Astrocyte (in vitro differentiated cells and primary cell): ENCODE results near the gene APC2. TPM values are rescaled to one million over a fixed set of nuclear protein-coding genes. Genes with fewer than 3 reads are reported as not detected.

Experiments used
- DNase-seq: peaks from one replicate; pipeline ENCODE4 v3.0.0-alpha.2; 2010; ENCODE audit warnings: low read depth
- FAIRE-seq: peaks from 2 replicates; lab custom pipeline; 2011; peaks lifted over from hg19 to GRCh38; lab: Jason Lieb, UNC
- H2AFZ ChIP-seq: 2 replicates; pipeline ENCODE4 v1.6.0; 2012; ENCODE audit warnings: low read depth, low read length, inconsistent platforms
- H3K27ac ChIP-seq: 2 replicates; pipeline ENCODE4 v1.5.1; 2011; ENCODE audit warnings: low read depth, low read length, inconsistent platforms
- H3K27me3 ChIP-seq: 2 replicates; pipeline ENCODE4 v1.6.0; 2011; ENCODE audit warnings: low read length, inconsistent platforms; ENCODE audit not compliant: insufficient read depth
- H3K36me3 ChIP-seq: 2 replicates; pipeline ENCODE4 v1.5.1; 2011; ENCODE audit warnings: low read length, inconsistent platforms; ENCODE audit not compliant: insufficient read depth
- H3K4me1 ChIP-seq: 2 replicates; pipeline ENCODE4 v1.5.1; 2011; ENCODE audit warnings: low read length, inconsistent platforms; ENCODE audit not compliant: insufficient read depth
- H3K4me2 ChIP-seq: 2 replicates; pipeline ENCODE4 v1.6.0; 2012; ENCODE audit warnings: low read length, inconsistent platforms
- H3K4me3 ChIP-seq: 2 replicates; pipeline ENCODE4 v1.5.1; 2011; ENCODE audit warnings: low read depth, mild to moderate bottlenecking, low read length, inconsistent platforms; ENCODE audit not compliant: insufficient read depth
- H3K79me2 ChIP-seq: 2 replicates; pipeline ENCODE4 v1.6.0; 2012; ENCODE audit warnings: mild to moderate bottlenecking, low read length, inconsistent platforms; ENCODE audit not compliant: insufficient read depth
- H3K9ac ChIP-seq: 2 replicates; pipeline ENCODE4 v1.6.0; 2012; ENCODE audit warnings: mild to moderate bottlenecking, low read length, inconsistent platforms
- H3K9me3 ChIP-seq: 2 replicates; pipeline ENCODE4 v1.5.1; 2012; ENCODE audit warnings: low read depth, mild to moderate bottlenecking, low read length, inconsistent platforms; ENCODE audit not compliant: insufficient read depth
- H4K20me1 ChIP-seq: 2 replicates; pipeline ENCODE4 v1.6.0; 2012; ENCODE audit warnings: low read length, inconsistent platforms; ENCODE audit not compliant: insufficient read depth
- H3K27ac Mint-ChIP-seq: one replicate; pipeline ENCODE4 v1.8.0; 2021; ENCODE audit warnings: mild to moderate bottlenecking, mixed read lengths; ENCODE audit not compliant: unreplicated experiment
- H3K27me3 Mint-ChIP-seq: one replicate; pipeline ENCODE4 v1.8.0; 2021; ENCODE audit warnings: low read depth, mixed read lengths; ENCODE audit not compliant: unreplicated experiment
- H3K36me3 Mint-ChIP-seq: one replicate; pipeline ENCODE4 v1.8.0; 2021; ENCODE audit warnings: low read depth, mixed read lengths; ENCODE audit not compliant: unreplicated experiment
- H3K4me1 Mint-ChIP-seq: one replicate; pipeline ENCODE4 v1.8.0; 2021; ENCODE audit warnings: low read depth, mixed read lengths; ENCODE audit not compliant: unreplicated experiment
- H3K4me3 Mint-ChIP-seq: one replicate; pipeline ENCODE4 v1.8.0; 2021; ENCODE audit warnings: mild to moderate bottlenecking, moderate library complexity, mixed read lengths; ENCODE audit not compliant: unreplicated experiment
- H3K9me3 Mint-ChIP-seq: one replicate; pipeline ENCODE4 v1.8.0; 2021; ENCODE audit warnings: mild to moderate bottlenecking, mixed read lengths; ENCODE audit not compliant: unreplicated experiment
- EZH2 ChIP-seq: IDR thresholded peaks from 2 replicates; pipeline ENCODE4 v1.6.1; 2012; ENCODE audit warnings: mild to moderate bottlenecking, low read length, inconsistent platforms; ENCODE audit not compliant: insufficient read depth
- total RNA-seq: library from RNA; stranded (reverse); gene quantifications from 2 replicates; pipeline ENCODE4 v1.2.1, GENCODE V29; 2021
- TF ChIP-seq, protein P1 (sequence below): IDR thresholded peaks from 2 replicates; pipeline ENCODE4 v1.5.1; 2011; ENCODE audit warnings: low read depth, mild to moderate bottlenecking, inconsistent platforms, low read length, moderate library complexity; ENCODE audit not compliant: insufficient read depth

APC2 gene
- total RNA-seq, 1 donor from 2014 or later = 7.1 TPM

DNA sequence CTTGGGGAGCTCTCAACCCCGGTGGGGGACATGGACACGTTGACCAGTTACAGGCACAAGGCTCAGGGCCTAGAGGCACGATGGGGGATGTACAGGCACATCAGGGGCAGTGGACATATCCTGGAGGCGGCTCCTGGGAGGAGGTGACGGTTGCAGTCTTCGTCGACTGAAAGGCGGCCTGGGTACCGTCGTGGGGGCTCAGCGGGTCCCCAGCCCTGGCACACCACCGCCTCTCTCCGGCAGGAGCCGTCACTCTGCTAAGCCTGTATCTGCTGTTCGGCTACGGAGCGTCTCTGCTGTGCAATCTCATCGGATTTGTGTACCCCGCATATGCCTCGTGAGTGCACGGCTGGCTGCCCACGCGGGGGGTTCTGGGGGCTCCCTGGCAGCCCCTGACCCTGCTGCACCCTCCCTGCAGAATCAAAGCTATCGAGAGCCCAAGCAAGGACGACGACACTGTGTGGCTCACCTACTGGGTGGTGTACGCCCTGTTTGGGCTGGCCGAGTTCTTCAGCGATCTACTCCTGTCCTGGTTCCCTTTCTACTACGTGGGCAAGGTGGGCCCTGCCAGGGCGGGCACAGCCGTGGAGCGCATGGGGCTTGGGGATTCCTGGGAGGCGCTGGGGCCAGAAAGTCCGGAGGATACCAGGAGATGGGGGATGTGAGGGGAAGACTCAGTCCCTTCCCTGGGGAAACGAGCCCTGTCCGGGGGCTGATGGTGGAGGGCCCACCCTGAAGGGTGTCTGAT lies 45.3 kb downstream of the APC2 start:
- Histone ChIP-seq H3K9me3 (no peaks in the 10 kb centered on the region), H3K79me2 (no peaks in the 10 kb centered on the region), H3K9ac (no peak overlapping the region), H4K20me1 (no peaks in the 10 kb centered on the region), H3K4me2 (no peak overlapping the region), H3K27me3 (peaks cover 5% of the 10 kb centered on the region), H3K27ac (no peak overlapping the region), H3K36me3 (no peaks in the 10 kb centered on the region), H3K4me1 (peaks cover 8% of the 10 kb centered on the region), H3K4me3 (no peak overlapping the region), H2AFZ (no peak overlapping the region)
- Mint-ChIP-seq H3K36me3 (peaks cover 2% of the 10 kb centered on the region), H3K27ac (no peak overlapping the region), H3K4me3 (no peak overlapping the region), H3K27me3 (peaks cover 15% of the 10 kb centered on the region), H3K9me3 (no peaks in the 10 kb centered on the region), H3K4me1 (peaks cover 3% of the 10 kb centered on the region)
- DNase-seq (no peak), FAIRE-seq (no peak)
- no peak for TF ChIP-seq EZH2
- TF ChIP-seq, protein P1, sequence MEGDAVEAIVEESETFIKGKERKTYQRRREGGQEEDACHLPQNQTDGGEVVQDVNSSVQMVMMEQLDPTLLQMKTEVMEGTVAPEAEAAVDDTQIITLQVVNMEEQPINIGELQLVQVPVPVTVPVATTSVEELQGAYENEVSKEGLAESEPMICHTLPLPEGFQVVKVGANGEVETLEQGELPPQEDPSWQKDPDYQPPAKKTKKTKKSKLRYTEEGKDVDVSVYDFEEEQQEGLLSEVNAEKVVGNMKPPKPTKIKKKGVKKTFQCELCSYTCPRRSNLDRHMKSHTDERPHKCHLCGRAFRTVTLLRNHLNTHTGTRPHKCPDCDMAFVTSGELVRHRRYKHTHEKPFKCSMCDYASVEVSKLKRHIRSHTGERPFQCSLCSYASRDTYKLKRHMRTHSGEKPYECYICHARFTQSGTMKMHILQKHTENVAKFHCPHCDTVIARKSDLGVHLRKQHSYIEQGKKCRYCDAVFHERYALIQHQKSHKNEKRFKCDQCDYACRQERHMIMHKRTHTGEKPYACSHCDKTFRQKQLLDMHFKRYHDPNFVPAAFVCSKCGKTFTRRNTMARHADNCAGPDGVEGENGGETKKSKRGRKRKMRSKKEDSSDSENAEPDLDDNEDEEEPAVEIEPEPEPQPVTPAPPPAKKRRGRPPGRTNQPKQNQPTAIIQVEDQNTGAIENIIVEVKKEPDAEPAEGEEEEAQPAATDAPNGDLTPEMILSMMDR = no peak

DNA sequence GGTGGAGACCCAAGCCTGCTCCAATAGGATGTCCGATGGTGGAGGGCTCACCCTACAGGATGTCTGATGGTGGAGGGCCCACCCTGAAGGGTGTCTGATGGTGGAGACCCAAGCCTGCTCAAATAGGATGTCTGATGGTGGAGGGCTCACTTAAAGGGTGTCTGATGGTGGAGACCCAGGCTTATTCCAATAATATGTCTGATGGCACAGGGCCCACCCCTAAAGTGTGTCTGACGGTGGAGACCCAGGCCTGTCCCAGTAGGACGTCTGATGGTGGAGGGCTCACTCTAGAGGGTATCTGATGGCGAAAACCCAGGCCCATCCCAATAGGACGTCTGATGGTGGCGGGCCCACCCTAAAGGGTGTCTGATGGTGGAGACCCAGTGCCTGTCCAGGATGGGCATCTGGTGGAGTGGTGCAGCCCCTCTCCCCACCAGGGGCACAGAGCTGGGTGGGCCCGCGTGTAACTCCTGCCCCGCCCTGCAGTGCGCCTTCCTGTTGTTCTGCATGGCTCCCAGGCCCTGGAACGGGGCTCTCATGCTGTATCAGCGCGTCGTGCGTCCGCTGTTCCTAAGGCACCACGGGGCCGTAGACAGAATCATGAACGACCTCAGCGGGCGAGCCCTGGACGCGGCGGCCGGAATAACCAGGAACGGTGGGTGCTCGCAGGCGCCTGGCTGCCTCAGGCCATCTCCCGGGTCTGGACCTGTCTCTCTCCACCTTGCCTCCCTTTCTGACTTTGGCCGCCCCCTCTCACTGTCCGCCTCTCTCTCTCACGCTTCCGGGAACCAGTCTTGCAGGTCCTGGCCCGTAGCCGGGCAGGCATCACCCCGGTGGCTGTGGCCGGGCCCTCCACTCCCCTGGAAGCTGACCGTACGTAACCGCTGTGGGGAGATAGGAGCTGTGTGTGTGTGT lies 46.1 kb downstream of the APC2 start:
- TF ChIP-seq, protein P1 = no peak
- TF ChIP-seq EZH2 = no peak
- H3K79me2 ChIP-seq = no peaks in the 10 kb centered on the region
- peaks cover 5% of the 10 kb centered on the region for H3K27me3 ChIP-seq
- H3K36me3 ChIP-seq = no peaks in the 10 kb centered on the region
- peaks cover 3% of the 10 kb centered on the region for H3K4me1 Mint-ChIP-seq
- no peaks in the 10 kb centered on the region for H3K9me3 ChIP-seq
- no peak overlapping the region for H3K4me3 ChIP-seq
- no peak overlapping the region for H3K27ac ChIP-seq
- peaks cover 15% of the 10 kb centered on the region for H3K27me3 Mint-ChIP-seq
- FAIRE-seq = no peak
- no peak for DNase-seq
- no peak overlapping the region for H3K4me3 Mint-ChIP-seq
- peaks cover 6% of the 10 kb centered on the region for H3K4me1 ChIP-seq
- no peaks in the 10 kb centered on the region for H3K36me3 Mint-ChIP-seq
- H3K27ac Mint-ChIP-seq = peak overlapping the region; percentile 4
- H2AFZ ChIP-seq = no peak overlapping the region
- no peak overlapping the region for H3K9ac ChIP-seq
- no peak overlapping the region for H3K4me2 ChIP-seq
- no peaks in the 10 kb centered on the region for H4K20me1 ChIP-seq
- no peaks in the 10 kb centered on the region for H3K9me3 Mint-ChIP-seq
